GM19452 (cell line): ENCODE measurements around the gene EFHC1.

Source experiments
- ATAC-seq: cut with Tn5 transposase; IDR thresholded peaks from one replicate; pipeline ENCODE4 v1.9.1; 2021; ENCODE audit not compliant: unreplicated experiment

The EFHC1 gene

DNA sequence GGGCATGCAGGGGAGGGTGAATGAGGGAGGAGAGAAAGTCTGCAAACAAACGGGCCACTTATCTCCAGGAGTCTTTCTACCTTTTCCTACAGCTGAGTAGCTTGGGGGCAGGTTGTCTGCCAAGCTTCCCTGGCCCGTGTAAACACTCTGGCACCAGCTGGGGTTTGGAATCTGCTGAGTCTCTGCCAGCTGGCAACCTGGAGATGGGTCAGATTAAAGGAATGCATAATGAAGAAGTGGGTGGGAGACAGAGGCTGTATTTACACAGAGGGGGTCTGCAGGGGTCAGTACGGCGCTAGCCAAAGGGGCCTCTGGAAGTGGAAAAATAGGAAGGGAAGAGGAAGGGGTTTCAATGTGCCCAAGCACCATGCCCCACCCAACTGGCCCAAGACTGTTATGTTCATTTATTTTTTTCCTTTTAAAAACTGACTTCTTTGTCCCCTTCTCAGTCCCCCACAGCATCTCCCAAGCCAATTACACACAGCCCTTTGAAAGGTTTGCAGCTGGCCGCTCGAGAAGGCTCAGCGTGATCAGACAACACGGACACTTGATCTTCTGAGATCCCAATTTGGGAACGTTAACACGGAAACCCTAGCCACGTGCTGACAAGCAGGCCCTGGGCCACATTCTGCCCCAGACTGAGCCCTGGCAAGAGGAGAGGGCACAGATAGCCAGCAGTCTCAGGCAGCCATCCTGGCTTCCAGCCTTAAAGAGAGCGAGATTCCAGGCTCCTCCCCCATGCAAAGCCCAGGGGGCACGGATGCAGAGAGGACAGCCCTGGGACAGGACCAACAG is 131.5 kb downstream of the EFHC1 start:
- ATAC-seq: no peak

DNA sequence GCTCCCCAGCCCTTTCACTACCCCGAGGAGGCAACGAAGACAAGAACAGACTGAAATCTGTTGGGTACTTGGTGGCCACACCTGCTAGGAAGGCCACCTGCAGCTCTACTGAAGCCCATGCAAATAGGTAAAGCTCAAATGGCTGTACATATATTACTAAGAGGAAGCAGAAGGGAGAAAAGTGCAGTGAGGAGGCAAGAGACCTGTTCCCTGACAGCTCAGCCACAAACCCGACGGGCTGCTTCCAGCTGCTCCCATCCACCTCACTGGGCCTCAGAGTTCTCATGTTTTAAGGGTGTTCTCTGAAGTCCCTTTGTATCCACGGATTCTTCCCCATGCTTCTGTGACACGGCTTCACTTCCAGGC is 132.1 kb downstream of the EFHC1 start:
- peak; percentile 95 for ATAC-seq

DNA sequence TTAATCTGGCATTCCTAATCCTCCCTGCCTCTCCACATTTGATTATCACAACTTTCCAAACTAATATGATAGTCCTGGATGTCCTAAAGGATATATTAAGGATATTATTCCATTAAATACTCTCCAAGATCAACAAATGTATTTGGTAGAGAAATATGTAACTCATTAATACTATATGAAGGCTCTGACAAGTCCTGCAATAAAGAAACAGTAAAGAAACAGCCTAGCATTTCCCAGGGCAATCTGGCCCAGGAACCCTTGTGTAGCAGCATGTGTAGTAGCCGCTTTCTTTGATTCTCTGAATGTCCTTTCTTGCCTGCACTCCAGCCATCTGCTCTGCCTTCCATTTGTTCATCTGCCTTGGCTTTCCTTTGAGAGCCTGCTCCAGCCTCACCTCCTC is 133.0 kb downstream of the EFHC1 start:
- ATAC-seq: no peak

DNA sequence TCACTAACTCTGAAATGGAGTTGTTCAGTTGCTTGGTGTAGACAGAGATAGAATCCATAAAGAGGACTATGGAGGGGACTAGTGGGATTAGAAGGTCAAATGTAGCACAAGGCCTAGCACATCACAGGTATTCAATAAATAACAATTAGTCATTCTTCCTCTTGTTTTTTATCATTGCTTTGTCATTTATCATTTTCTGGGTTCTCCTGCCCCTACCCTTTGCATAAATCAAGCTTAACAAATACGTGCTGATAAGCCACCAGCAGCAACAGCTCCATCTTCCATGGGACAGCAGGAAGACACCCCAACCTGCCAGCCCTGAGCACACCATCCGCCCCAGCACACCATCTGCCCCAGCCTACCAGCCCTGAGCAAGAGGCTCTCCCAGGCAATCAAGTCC is 133.6 kb downstream of the EFHC1 start:
- no peak for ATAC-seq

DNA sequence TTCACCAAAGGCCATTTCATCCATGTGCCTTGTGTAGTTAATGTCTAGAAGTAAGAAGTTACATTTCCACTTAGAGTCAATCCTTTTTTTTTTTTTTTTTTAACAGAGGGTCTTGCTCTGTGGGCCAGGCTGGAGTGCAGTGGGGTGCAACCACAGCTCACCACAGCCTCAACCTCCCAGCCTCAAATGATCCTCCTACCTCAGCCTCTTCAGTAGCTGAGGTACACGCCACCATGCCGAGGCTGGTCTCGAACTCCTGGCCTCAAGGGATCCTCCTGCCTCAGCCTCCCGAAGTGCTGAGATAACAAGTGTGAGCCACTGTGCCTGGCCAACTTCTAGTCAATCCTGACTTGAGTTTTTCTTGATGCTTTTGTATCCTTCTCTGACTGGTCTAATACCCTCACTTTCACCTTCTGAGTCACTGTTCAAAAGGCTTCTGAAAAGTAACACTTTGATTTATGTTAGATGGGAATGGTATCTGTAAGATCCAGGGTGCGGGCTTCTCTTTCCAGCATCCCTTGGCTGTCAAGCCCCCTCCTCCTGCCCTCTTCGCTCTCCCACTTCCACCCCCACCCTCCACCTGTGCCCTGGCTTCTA is 134.6 kb downstream of the EFHC1 start:
- ATAC-seq: no peak

DNA sequence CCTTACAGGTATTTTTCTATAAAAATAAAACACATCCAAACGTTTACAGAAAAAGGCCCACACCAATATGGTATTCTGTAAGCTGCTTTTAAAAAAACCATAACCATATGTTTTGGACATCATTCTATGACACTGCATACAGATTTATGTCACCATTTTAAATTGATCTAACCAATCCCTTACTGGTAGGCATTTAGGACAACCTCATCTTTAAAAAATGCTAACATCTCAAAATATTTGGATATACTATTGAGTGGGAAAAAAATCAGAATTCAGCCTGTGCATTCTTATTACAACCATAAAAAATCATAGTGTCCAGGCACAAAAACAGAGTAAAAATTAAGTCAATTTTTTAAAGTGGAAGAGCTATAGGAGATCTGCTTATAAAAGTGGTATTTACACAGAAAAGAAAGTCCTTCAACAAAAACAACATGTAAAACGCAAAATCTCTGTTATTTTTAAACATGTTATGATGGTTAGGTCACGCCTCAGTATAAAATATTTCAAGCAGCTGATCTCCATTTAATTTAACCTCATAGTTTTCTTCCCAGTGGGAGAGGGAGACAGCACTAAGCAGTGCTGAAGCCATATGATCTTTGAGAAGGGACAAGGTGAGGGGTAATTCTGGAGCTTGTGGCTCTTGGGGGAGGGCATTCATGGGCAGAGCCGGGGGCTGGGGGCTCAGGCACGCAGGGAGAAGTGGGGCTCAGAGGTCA is 135.5 kb downstream of the EFHC1 start:
- ATAC-seq: no peak

DNA sequence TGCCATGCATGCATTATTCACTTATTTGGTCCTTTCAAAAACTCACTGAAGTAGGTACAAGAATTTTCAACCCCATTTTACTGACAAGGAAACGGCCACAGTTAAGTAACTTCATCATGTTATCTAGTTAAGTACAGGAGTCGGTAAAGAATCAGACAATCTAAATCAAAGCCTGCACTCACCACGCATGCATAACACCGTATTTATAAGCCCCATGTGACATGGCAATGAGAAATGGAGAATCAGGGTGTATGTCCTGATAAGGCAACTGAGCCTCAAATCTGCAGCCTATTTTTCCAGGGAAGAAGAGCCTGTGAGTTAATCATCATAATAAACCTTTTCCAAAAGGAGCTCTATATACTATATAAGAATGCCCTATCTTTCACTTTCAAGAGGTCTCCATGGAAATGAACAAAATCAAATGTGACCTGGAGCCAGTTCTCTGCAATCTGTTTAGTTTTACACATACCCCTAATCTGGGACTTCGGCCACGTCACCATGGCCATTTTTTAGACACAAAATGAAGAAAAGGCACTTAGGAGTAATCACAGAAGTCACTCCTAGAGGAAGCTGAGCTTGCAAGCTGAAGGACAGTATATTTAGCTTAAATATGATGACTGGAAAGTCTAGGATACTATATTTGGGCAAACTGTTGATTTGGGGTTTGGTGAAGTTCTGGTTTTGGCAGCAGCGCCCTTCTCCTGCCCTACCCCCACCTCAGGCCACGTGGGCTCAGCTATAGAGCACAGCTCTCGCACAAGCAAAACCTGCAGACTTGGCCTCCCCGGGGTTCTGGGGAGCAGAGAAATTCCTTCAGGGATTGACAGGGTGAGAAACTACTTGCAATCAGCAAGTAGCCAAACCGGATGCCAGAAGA is 137.5 kb downstream of the EFHC1 start:
- ATAC-seq: no peak

DNA sequence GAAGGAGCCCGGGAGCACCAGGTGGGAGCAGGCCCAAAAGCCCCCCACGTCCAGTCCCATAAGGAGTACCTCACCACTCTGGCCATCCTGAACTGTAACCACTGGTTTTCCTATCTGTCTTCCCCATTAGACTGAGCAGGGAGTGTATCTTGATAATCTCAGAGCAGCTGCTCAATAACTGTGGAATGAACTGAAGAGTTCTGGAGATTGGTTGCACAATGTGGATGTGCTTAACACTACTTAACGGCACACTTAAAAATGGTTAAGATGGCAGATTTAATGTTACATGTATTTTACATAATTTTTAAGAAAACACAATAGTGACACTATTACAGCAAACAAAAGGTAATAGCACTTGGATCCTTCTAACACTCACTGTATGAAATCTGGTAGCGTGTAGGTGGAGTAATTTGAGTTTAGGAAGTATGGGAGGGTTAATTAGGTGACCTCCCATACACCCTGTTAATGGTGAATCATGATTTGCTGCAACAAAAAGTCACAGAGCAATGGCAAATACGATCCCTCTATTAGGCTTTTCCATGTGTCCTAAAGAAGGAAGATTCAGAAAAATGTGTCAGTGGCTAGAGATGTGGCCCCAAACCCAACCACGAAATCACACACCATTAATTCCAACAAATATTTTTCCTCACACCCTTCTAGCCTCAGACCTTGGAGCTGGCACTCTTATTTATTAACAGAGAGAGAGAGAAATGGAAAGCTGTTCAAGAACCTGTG is 138.3 kb downstream of the EFHC1 start:
- no peak for ATAC-seq

DNA sequence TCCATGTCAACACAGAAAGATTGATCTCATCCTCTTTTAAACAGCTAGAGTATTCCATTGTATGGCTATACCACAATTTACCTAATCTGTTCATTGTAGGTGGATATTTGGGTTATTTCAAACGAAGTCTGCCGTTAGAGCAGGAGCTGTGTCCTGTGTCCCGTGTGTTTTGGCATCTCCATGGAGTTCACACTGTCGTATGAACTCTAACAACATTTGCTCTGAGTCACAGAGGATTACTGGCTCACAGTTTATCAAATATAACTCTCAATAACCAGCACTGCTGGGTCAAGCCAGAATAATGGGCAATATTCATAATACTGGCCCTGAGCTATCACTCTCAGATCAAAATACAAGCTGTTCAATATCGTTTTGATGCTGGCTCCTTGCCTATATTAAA is 140.3 kb downstream of the EFHC1 start:
- ATAC-seq: no peak

DNA sequence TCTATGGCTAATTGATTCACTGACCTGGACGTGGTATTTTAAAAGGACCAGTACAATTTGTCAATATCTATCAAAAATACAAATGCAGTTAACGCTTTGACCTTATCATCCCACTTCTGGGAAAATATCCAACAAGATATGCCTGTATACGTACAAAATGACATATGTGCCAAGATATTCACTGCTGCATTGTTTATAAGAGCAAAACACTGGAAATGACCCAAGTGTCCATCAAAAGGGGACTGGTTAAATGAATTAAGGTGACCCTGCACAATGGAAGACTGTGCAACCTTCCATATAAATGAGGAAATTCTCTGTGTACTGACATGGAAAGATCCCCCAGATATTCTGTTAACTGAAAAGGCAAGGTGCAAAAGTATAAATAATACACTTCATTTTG is 142.8 kb downstream of the EFHC1 start:
- ATAC-seq: no peak

DNA sequence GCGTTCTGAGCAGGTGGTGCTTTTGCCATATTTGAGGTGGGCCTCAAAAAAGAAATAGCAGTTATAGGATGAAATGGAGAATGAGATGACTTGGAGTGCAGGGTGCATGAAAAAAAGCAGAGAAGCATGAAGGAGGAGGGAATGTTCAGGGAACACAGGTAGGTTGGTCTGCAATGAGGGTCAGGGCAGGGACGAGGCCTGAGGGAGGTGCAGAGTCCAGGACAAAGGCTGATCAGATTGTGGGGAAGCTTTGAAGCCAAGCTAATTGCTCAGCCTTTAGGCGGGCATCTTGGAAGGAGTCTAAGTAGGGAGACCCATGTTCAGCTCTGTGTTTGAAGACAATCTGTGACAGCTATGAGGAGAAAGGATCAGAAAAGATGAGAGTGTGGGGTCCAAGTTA is 144.7 kb downstream of the EFHC1 start:
- ATAC-seq: no peak

DNA sequence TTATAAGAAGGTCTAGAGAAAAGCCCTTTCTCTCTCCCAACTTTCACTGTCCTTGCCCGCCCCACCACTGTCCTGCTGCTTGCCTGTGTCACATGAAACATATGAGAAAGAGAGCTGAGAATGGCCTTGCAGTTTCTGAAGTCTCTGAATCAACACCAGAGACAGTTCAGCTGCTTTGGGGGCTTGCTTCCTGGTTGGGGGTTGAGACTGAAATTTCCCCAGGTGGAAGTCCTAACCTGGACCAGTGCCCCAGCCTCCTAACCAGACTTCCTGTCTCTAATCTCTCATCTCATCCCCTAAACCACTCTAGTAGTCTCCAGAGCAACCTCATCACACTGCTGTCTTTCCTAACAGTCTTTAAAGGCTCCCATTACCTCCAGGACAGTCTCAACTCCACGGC is 146.1 kb downstream of the EFHC1 start:
- peak; percentile 58 for ATAC-seq

DNA sequence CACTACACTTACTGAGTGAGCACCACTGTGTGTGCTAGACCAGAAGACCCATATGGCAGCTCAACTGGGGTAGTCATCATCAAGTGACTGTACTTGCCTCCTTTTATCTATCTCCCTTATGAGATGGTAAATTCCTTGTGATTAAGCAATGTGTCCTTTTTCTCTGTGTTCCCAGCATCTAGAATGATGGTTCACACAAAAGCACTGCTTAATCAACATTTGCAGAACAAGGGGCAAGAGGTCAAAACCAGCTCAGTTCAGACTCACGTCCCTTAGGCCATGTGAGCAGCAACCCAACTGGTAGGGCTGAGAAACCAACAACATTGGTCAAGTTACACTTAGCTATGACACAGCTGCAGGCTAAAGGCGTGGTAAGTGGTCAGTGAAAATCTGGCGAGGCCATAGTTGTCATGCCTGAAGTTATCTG is 146.7 kb downstream of the EFHC1 start:
- no peak for ATAC-seq

DNA sequence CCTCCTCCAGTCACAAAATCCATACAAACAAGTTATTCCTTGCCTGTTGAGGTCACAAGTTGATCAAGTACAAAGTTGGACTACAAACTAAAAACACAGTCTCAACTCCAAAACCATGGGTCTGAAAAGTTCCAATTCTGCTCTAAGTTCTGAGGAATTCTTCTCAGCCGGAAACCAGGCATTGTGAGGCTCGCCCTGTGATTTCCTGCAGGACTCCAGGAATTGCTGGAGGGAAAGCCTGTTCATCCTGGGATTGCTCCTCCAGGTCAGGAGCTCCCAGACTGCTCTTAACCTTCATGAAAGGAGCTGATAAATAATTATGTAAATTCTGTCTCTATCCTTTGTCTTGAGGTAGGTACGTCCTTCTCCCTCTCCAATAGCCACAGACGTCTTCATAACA is 148.2 kb downstream of the EFHC1 start:
- ATAC-seq: no peak

DNA sequence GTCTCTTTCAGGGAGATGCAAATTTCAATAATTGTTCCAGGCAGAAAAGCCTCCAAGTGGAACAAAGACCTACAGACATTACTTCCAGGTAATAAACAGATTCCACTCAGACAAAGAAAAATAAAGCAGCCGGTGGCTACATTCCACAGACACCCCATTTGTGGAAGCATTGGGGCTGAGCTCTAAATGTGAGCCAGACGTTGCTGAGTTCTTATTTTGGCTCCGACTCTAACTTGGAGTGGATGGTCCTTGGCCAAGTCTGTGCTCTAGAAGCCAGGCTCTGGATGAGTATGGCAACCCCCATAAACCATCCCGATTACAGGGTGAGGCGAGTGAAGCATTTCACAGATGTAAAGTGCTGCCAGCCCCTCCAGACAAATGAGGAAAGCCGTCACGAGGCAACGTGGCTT is 150.2 kb downstream of the EFHC1 start:
- no peak for ATAC-seq

DNA sequence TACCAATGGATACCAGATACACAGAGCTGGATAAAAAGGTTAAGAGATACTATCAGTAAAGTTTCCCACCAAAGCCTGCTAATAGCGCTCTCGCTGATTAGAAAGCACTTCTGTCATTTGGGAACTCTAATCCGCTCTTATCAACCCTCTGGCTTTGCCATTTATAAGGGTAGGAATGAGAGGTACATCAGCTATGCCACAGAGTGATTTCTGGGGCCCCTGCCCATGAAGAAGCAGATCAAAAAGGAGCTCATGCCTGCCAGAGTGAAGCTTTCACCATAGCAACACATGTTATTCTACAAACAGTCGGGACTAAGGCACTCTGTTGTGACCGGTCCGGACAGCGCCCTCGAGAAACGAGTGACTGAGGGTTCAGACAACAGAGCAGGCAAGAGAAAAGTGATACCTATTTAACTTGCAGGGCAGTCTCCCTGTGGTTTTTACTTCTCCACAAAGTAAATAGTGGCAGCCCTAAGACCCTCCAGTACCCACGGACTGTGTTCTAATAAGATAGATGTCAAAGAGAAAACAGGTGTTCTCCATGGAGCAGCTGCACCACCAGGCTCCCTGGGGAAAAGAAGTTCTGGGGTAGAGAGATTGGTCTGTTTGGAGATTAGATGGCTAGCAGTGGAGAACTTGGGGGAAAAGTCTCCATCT is 151.1 kb downstream of the EFHC1 start:
- ATAC-seq: no peak

DNA sequence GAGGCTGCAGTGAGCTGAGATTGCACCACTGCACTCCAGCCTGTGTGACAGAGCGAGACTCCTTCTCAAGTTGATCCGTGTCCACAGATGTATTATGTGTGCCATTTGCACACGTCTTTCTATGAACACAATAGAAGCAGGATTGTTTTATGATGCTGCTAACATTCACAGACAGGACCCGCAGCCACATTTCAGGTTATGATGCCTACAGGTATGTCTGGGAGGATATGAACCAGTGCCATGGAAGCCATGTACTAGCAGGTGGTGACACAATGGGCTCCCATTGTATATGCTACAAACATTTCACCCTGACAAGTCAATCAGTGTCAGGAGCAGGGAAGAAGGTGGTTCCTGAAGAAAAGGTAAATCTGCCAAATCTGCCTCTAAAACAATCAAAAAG is 152.4 kb downstream of the EFHC1 start:
- no peak for ATAC-seq

DNA sequence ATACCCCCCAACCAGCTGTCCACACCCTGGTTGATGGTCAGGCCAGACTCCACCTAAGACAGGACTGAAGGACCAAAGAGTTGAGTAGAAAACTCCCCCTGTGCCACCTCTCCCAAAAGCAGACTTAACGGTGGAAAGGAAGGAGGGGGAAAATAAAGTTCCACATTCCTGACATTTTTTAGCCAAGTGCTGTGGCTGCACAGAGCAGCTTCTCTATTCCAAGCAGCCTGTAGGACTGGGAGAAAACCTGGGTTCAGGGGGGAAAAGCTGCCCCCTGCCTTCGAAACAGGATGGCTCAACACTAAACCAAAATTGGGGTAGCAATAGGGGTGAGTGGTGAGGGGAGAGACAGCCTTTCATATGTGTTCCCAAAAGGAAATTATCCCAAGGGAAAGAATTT is 153.2 kb downstream of the EFHC1 start:
- no peak for ATAC-seq
